Neural cell (in vitro differentiated cells): ENCODE results near the gene CDC42EP5. TPM values are rescaled to one million over a fixed set of nuclear protein-coding genes. Genes with fewer than 3 reads are reported as not detected.
A peak's percentile ranks its signal among the peaks of the same experiment; 100 is the strongest.

ENCODE experiments used
- H2AFZ ChIP-seq: fragments of 200-600, 300-800 bp; sonication (generic), shearing (Covaris generic); 2 replicates; pipeline ENCODE4 v1.6.0; 2014; ENCODE audit warnings: low read depth, mild to moderate bottlenecking, antibody characterized with exemption, low read length, moderate library complexity
- H3F3A ChIP-seq: fragments of 200-600 bp; shearing (Covaris generic); 2 replicates; pipeline ENCODE4 v1.6.1; 2016; ENCODE audit warnings: mild to moderate bottlenecking, moderate library complexity, mixed read lengths, antibody characterized with exemption, low read length; ENCODE audit not compliant: insufficient read depth, poor library complexity, severe bottlenecking
- H3K27ac ChIP-seq: fragments of 200-600, 300-800 bp; sonication (generic), shearing (Covaris generic); 2 replicates; pipeline ENCODE4 v1.5.1; 2014; ENCODE audit warnings: mild to moderate bottlenecking, low read length, moderate library complexity
- H3K27me3 ChIP-seq: fragments of 300-800, 200-600 bp; sonication (generic), shearing (Covaris generic); 2 replicates; pipeline ENCODE4 v1.6.0; 2014; ENCODE audit warnings: mild to moderate bottlenecking, low read depth, low read length, moderate library complexity; ENCODE audit not compliant: insufficient read depth
- H3K36me3 ChIP-seq: fragments of 300-800, 200-600 bp; sonication (generic), shearing (Covaris generic); 2 replicates; pipeline ENCODE4 v1.5.1; 2014; ENCODE audit warnings: mild to moderate bottlenecking, antibody characterized with exemption, low read length, moderate library complexity; ENCODE audit not compliant: insufficient read depth
- H3K4me2 ChIP-seq: fragments of 300-800, 200-600 bp; sonication (generic), shearing (Covaris generic); 2 replicates; pipeline ENCODE4 v1.6.0; 2014; ENCODE audit warnings: mild to moderate bottlenecking, low read length
- H3K4me3 ChIP-seq: fragments of 300-800, 200-600 bp; sonication (generic), shearing (Covaris generic); 2 replicates; pipeline ENCODE4 v1.5.1; 2014; ENCODE audit warnings: mild to moderate bottlenecking, low read length, moderate library complexity
- H3K79me2 ChIP-seq: fragments of 200-600 bp; shearing (Covaris generic); replicated peaks from 2 replicates; pipeline ENCODE4 v1.6.0; 2014; ENCODE audit warnings: mild to moderate bottlenecking, low read length, moderate library complexity; ENCODE audit not compliant: insufficient read depth
- H3K9ac ChIP-seq: fragments of 300-800, 200-600 bp; sonication (generic), shearing (Covaris generic); 2 replicates; pipeline ENCODE4 v1.6.1; 2016; ENCODE audit warnings: mild to moderate bottlenecking, low read length, mixed read lengths
- H3K9me2 ChIP-seq: fragments of 200-600 bp; shearing (Covaris generic); 2 replicates; pipeline ENCODE4 v1.6.1; 2016; ENCODE audit warnings: mild to moderate bottlenecking, low read length, mixed read lengths; ENCODE audit not compliant: insufficient read depth
- H3K9me3 ChIP-seq: fragments of 200-600, 300-800 bp; sonication (generic), shearing (Covaris generic); 2 replicates; pipeline ENCODE4 v1.6.1; 2016; ENCODE audit warnings: mild to moderate bottlenecking, mixed run types, low read length, moderate library complexity, mixed read lengths
- H4K20me1 ChIP-seq: fragments of 200-600 bp; shearing (Covaris generic); 2 replicates; pipeline ENCODE4 v1.6.1; 2016; ENCODE audit warnings: mild to moderate bottlenecking, mixed run types; ENCODE audit not compliant: insufficient read depth
- EP300 ChIP-seq: fragments of 450-650 bp; conservative IDR thresholded peaks from 2 replicates; pipeline ENCODE4 v1.6.1; 2014; ENCODE audit warnings: antibody characterized with exemption, mild to moderate bottlenecking, moderate library complexity; ENCODE audit not compliant: poor library complexity, severe bottlenecking
- EZH2 ChIP-seq: fragments of 200-600, 300-800 bp; shearing (Covaris generic), sonication (generic); IDR thresholded peaks from 2 replicates; pipeline ENCODE4 v1.6.1; 2014; ENCODE audit warnings: antibody characterized with exemption, low read length, borderline replicate concordance, mild to moderate bottlenecking; ENCODE audit not compliant: insufficient read depth, poor library complexity, severe bottlenecking
- MXI1 ChIP-seq: fragments of 450-650 bp; conservative IDR thresholded peaks from 2 replicates; pipeline ENCODE4 v1.6.1; 2014; ENCODE audit warnings: antibody characterized with exemption, mild to moderate bottlenecking; ENCODE audit not compliant: poor library complexity, severe bottlenecking
- POLR2AphosphoS5 ChIP-seq: IDR thresholded peaks from 2 replicates; pipeline ENCODE4 v1.6.1; 2012
- RAD21 ChIP-seq: fragments of 450-650 bp; conservative IDR thresholded peaks from 2 replicates; pipeline ENCODE4 v1.6.1; 2014; ENCODE audit warnings: antibody characterized with exemption, mild to moderate bottlenecking, moderate library complexity
- SMC3 ChIP-seq: fragments of 450-650 bp; conservative IDR thresholded peaks from 2 replicates; pipeline ENCODE4 v1.6.1; 2014; ENCODE audit warnings: antibody characterized with exemption, mild to moderate bottlenecking, moderate library complexity; ENCODE audit not compliant: poor library complexity
- TAF1 ChIP-seq: IDR thresholded peaks from 2 replicates; pipeline ENCODE4 v1.6.1; 2012; ENCODE audit warnings: low read depth
- polyA plus RNA-seq: library from polyadenylated mRNA; depleted of rRNA; stranded (reverse); fragments of >200 nt; gene quantifications from 2 replicates; pipeline ENCODE4 v1.2.3, GENCODE V29; 2014
- TF ChIP-seq, protein P1 (sequence below): fragments of 450-650 bp; IDR thresholded peaks from 2 replicates; pipeline ENCODE4 v1.5.1; 2014; ENCODE audit warnings: antibody characterized with exemption, mild to moderate bottlenecking, moderate library complexity; ENCODE audit not compliant: poor library complexity, severe bottlenecking
- TF ChIP-seq, protein P2 (sequence below): IDR thresholded peaks from 2 replicates; pipeline ENCODE4 v1.6.1; 2012; ENCODE audit warnings: borderline replicate concordance

CDC42EP5 gene
- polyA plus RNA-seq, 1 donor from 2014 or later: not detected

DNA sequence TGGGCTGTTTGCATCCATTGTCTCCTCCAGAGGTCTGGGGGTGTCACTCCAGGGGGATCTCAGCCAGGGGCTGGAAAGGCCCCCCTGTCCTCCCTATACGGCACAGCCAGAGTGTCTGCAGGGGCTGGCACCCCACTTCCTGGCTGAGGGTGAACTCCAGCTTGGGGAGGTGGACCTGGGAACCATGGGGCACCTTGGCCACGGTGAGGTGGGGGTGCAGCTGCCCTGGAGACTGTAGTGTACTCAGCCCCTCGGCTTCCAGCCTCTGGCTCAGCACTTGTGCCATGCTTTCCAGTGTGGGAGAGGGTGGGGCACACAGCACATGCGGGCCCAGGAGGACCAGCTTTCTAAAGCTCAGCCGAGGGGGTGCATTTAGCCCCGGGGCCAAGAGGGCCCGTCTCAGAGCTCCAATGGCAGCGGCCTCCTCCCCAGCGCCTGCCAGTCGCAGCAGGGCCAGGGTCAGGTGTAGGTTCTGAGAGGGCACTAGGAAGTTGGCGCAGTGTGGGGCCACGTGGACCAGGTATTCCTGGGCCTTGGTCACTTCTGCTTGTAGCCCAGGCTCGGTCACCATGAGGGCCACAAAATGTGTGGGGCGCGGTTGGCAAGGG, 10.9 kb downstream of the CDC42EP5 start:
- TF ChIP-seq EP300 (no peak), EZH2 (no peak), MXI1 (no peak), RAD21 (no peak), POLR2AphosphoS5 (no peak), TAF1 (no peak), SMC3 (no peak)
- TF ChIP-seq, protein P1, sequence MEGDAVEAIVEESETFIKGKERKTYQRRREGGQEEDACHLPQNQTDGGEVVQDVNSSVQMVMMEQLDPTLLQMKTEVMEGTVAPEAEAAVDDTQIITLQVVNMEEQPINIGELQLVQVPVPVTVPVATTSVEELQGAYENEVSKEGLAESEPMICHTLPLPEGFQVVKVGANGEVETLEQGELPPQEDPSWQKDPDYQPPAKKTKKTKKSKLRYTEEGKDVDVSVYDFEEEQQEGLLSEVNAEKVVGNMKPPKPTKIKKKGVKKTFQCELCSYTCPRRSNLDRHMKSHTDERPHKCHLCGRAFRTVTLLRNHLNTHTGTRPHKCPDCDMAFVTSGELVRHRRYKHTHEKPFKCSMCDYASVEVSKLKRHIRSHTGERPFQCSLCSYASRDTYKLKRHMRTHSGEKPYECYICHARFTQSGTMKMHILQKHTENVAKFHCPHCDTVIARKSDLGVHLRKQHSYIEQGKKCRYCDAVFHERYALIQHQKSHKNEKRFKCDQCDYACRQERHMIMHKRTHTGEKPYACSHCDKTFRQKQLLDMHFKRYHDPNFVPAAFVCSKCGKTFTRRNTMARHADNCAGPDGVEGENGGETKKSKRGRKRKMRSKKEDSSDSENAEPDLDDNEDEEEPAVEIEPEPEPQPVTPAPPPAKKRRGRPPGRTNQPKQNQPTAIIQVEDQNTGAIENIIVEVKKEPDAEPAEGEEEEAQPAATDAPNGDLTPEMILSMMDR: no peak
- TF ChIP-seq, protein P2, sequence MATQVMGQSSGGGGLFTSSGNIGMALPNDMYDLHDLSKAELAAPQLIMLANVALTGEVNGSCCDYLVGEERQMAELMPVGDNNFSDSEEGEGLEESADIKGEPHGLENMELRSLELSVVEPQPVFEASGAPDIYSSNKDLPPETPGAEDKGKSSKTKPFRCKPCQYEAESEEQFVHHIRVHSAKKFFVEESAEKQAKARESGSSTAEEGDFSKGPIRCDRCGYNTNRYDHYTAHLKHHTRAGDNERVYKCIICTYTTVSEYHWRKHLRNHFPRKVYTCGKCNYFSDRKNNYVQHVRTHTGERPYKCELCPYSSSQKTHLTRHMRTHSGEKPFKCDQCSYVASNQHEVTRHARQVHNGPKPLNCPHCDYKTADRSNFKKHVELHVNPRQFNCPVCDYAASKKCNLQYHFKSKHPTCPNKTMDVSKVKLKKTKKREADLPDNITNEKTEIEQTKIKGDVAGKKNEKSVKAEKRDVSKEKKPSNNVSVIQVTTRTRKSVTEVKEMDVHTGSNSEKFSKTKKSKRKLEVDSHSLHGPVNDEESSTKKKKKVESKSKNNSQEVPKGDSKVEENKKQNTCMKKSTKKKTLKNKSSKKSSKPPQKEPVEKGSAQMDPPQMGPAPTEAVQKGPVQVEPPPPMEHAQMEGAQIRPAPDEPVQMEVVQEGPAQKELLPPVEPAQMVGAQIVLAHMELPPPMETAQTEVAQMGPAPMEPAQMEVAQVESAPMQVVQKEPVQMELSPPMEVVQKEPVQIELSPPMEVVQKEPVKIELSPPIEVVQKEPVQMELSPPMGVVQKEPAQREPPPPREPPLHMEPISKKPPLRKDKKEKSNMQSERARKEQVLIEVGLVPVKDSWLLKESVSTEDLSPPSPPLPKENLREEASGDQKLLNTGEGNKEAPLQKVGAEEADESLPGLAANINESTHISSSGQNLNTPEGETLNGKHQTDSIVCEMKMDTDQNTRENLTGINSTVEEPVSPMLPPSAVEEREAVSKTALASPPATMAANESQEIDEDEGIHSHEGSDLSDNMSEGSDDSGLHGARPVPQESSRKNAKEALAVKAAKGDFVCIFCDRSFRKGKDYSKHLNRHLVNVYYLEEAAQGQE: no peak
- Histone ChIP-seq H3K4me3 (peak overlapping the region; percentile 69), H3K9ac (no peak overlapping the region), H3K27me3 (peaks cover 11% of the 10 kb centered on the region), H3K9me3 (no peaks in the 10 kb centered on the region), H3K9me2 (no peaks in the 10 kb centered on the region), H3F3A (no peaks in the 10 kb centered on the region), H3K4me2 (no peak overlapping the region), H4K20me1 (no peaks in the 10 kb centered on the region), H3K79me2 (no peaks in the 10 kb centered on the region), H2AFZ (no peak overlapping the region), H3K27ac (no peak overlapping the region), H3K36me3 (no peaks in the 10 kb centered on the region)

DNA sequence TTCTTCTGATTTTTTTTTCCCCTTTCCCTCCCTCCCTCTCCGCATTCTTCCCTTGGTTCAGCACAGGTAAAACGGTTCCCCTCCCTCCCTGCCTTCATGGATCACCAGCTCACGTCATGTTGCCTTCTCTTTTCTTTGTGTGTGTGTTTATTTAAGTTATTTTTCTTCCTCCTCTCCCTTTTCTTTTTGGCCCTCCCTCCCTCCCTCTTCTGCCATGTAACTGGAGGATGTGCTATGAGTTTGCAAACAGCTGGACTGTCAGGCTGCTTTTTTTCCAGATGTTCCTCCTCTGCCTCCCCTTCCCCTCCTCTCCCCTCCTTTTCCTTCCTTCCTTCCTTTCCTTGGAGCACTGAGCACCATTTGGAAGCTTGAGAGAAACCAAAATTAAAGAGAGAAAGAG, 11.5 kb downstream of the CDC42EP5 start:
- no peaks in the 10 kb centered on the region for H3K9me2 ChIP-seq
- H3K9ac ChIP-seq: no peak overlapping the region
- no peaks in the 10 kb centered on the region for H3K36me3 ChIP-seq
- no peak overlapping the region for H3K4me2 ChIP-seq
- no peak for TF ChIP-seq EZH2
- TF ChIP-seq, protein P2: no peak
- TF ChIP-seq, protein P1: no peak
- no peak for TF ChIP-seq SMC3
- no peak for TF ChIP-seq RAD21
- no peak for TF ChIP-seq EP300
- no peak for TF ChIP-seq TAF1
- TF ChIP-seq MXI1: no peak
- no peak for TF ChIP-seq POLR2AphosphoS5
- H2AFZ ChIP-seq: no peak overlapping the region
- H3K27me3 ChIP-seq: peaks cover 11% of the 10 kb centered on the region
- H3K4me3 ChIP-seq: no peak overlapping the region
- no peaks in the 10 kb centered on the region for H3F3A ChIP-seq
- H3K79me2 ChIP-seq: no peaks in the 10 kb centered on the region
- no peaks in the 10 kb centered on the region for H4K20me1 ChIP-seq
- H3K27ac ChIP-seq: no peak overlapping the region
- no peaks in the 10 kb centered on the region for H3K9me3 ChIP-seq
